Measurements from ENCODE around the gene ANKRD55. TPM values are rescaled to one million over a fixed set of nuclear protein-coding genes. Genes with fewer than 3 reads are reported as not detected.

Gene ANKRD55
- total and polyA plus RNA-seq, 4 donors, result 0.37 to 1.9 (median 1.4) TPM

DNA sequence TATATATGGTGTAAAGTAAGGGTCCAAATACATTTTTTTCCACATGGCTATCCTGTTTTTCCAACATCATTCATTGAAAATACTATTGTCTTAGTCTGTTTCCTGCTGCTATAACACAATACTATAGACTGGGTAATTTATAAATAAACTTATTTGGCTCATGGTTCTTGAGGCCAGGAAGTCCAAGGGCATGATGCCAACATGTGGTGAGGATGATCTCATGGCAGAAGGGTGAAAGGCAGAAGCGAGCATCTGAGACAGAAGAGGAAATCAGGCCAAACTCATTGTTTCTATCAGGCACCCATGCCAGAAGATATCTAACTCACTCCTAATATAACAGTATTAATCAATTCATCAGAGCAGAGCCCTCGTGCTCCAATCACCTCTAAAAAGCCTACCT, 42.6 kb downstream of the ANKRD55 start:
- no peaks in the 10 kb centered on the region for H3K4me1 ChIP-seq (ENCODE audit: control insufficient read depth in 4 of 4, insufficient read depth in 4 of 4, low read length in 3 of 4)
- 71% methylated on average over 2 of the region's 2 CpGs for WGBS
- no peaks in the 10 kb centered on the region for H3K36me3 ChIP-seq (ENCODE audit: control insufficient read depth in 4 of 4, insufficient read depth in 3 of 4, low read depth in 1 of 4, low read length in 3 of 4)
- no peaks in the 10 kb centered on the region for H3K9me3 ChIP-seq (ENCODE audit: control insufficient read depth in 4 of 4, low read length in 3 of 4)
- H3K27me3 ChIP-seq (ENCODE audit: control insufficient read depth in 4 of 4, insufficient read depth in 4 of 4, low read length in 3 of 4), result no peaks in the 10 kb centered on the region
- no peak overlapping the region for H3K27ac ChIP-seq (ENCODE audit: low read depth in 1 of 2, low read length in 2 of 2)
- no peak overlapping the region for H3K4me3 ChIP-seq (ENCODE audit: low read depth in 1 of 3, low read length in 3 of 3)
- DNase-seq (ENCODE audit: low spot score), result no peak
- TF ChIP-seq SP1 (IDR thresholded peaks at IDR 0.05), result no peak
- TF ChIP-seq YY1 (IDR thresholded peaks at IDR 0.05), result no peak
- no peak for TF ChIP-seq HNF4A (conservative IDR thresholded peaks at IDR 0.05)
- TF ChIP-seq, protein P1, sequence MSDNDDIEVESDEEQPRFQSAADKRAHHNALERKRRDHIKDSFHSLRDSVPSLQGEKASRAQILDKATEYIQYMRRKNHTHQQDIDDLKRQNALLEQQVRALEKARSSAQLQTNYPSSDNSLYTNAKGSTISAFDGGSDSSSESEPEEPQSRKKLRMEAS (IDR thresholded peaks at IDR 0.05), result no peak
- no peak for TF ChIP-seq FOXA2 (IDR thresholded peaks at IDR 0.05)
- no peak for TF ChIP-seq TAF1 (conservative IDR thresholded peaks at IDR 0.05)
- H3K9ac ChIP-seq (ENCODE audit: low read depth in 1 of 2, low read length in 2 of 2), result no peak overlapping the region

DNA sequence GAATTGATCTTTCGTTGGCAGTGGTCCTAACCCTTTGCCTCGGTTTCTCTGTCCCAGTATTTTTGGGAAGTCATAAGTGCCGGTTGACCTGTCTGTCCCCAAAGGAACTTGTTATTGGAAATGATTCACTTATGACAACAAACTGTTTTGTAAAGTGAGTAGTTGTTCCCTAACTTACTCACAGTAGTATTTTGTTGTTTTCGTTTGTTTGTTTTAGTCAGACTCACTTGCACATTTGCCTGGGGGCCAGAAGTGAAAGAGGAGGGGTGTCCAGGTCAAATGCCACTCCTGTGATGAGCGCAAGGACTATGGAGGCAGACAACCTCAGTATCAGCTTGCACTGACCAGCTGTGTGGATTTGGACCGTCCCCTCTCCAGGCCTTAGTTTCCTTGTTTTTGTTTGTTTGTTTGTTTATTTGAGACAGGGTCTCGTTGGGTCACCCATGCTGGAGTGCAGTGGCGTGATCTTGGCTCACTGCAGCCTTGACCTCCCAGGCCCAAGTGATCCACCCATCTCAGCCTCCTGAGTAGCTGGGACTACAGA, 47.3 kb downstream of the ANKRD55 start:
- no peak for TF ChIP-seq ATF3 (IDR thresholded peaks at IDR 0.05)
- TF ChIP-seq NR2F2 (IDR thresholded peaks at IDR 0.05), result no peak
- no peak for TF ChIP-seq RAD21 (IDR thresholded peaks at IDR 0.05)
- TF ChIP-seq JUND (IDR thresholded peaks at IDR 0.05), result no peak
- TF ChIP-seq RXRA (IDR thresholded peaks at IDR 0.05), result no peak
- TF ChIP-seq EGR1 (IDR thresholded peaks at IDR 0.05; ENCODE audit: low read depth in 2 of 2), result no peak
- TF ChIP-seq FOXA2 (IDR thresholded peaks at IDR 0.05), result no peak
- TF ChIP-seq, protein P2, sequence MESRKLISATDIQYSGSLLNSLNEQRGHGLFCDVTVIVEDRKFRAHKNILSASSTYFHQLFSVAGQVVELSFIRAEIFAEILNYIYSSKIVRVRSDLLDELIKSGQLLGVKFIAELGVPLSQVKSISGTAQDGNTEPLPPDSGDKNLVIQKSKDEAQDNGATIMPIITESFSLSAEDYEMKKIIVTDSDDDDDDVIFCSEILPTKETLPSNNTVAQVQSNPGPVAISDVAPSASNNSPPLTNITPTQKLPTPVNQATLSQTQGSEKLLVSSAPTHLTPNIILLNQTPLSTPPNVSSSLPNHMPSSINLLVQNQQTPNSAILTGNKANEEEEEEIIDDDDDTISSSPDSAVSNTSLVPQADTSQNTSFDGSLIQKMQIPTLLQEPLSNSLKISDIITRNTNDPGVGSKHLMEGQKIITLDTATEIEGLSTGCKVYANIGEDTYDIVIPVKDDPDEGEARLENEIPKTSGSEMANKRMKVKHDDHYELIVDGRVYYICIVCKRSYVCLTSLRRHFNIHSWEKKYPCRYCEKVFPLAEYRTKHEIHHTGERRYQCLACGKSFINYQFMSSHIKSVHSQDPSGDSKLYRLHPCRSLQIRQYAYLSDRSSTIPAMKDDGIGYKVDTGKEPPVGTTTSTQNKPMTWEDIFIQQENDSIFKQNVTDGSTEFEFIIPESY (IDR thresholded peaks at IDR 0.05), result no peak
- TF ChIP-seq FOXA1 (IDR thresholded peaks at IDR 0.05), result no peak
- no peak for TF ChIP-seq HNF4A (conservative IDR thresholded peaks at IDR 0.05)
- TF ChIP-seq, protein P1 (IDR thresholded peaks at IDR 0.05), result no peak
- no peak for TF ChIP-seq TAF1 (conservative IDR thresholded peaks at IDR 0.05)
- no peak for TF ChIP-seq YY1 (IDR thresholded peaks at IDR 0.05)
- TF ChIP-seq, protein P3, sequence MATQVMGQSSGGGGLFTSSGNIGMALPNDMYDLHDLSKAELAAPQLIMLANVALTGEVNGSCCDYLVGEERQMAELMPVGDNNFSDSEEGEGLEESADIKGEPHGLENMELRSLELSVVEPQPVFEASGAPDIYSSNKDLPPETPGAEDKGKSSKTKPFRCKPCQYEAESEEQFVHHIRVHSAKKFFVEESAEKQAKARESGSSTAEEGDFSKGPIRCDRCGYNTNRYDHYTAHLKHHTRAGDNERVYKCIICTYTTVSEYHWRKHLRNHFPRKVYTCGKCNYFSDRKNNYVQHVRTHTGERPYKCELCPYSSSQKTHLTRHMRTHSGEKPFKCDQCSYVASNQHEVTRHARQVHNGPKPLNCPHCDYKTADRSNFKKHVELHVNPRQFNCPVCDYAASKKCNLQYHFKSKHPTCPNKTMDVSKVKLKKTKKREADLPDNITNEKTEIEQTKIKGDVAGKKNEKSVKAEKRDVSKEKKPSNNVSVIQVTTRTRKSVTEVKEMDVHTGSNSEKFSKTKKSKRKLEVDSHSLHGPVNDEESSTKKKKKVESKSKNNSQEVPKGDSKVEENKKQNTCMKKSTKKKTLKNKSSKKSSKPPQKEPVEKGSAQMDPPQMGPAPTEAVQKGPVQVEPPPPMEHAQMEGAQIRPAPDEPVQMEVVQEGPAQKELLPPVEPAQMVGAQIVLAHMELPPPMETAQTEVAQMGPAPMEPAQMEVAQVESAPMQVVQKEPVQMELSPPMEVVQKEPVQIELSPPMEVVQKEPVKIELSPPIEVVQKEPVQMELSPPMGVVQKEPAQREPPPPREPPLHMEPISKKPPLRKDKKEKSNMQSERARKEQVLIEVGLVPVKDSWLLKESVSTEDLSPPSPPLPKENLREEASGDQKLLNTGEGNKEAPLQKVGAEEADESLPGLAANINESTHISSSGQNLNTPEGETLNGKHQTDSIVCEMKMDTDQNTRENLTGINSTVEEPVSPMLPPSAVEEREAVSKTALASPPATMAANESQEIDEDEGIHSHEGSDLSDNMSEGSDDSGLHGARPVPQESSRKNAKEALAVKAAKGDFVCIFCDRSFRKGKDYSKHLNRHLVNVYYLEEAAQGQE (IDR thresholded peaks at IDR 0.05), result no peak
- TF ChIP-seq GABPA (IDR thresholded peaks at IDR 0.05 in 1 of 2, conservative IDR thresholded peaks at IDR 0.05 in 1 of 2), result no peak
- Histone ChIP-seq H3K27ac (ENCODE audit: low read depth in 1 of 2, low read length in 2 of 2) (no peak overlapping the region), H3K4me1 (ENCODE audit: control insufficient read depth in 4 of 4, insufficient read depth in 4 of 4, low read length in 3 of 4) (no peaks in the 10 kb centered on the region), H3K9me3 (ENCODE audit: control insufficient read depth in 4 of 4, low read length in 3 of 4) (no peaks in the 10 kb centered on the region), H3K4me3 (ENCODE audit: low read depth in 1 of 3, low read length in 3 of 3) (no peak overlapping the region), H3K27me3 (ENCODE audit: control insufficient read depth in 4 of 4, insufficient read depth in 4 of 4, low read length in 3 of 4) (no peaks in the 10 kb centered on the region), H3K36me3 (ENCODE audit: control insufficient read depth in 4 of 4, insufficient read depth in 3 of 4, low read depth in 1 of 4, low read length in 3 of 4) (no peaks in the 10 kb centered on the region), H3K9ac (ENCODE audit: low read depth in 1 of 2, low read length in 2 of 2) (no peak overlapping the region)
- DNase-seq (ENCODE audit: low spot score), result no peak
- WGBS, result 90% methylated on average over 8 of the region's 8 CpGs
